Astrocyte (in vitro differentiated cells and primary cell): ENCODE data around the gene SLC6A19.

ENCODE experiments used
- EZH2 ChIP-seq: IDR thresholded peaks from 2 replicates; pipeline ENCODE4 v1.6.1; 2012; ENCODE audit warnings: mild to moderate bottlenecking, low read length, inconsistent platforms; ENCODE audit not compliant: insufficient read depth
- TF ChIP-seq, protein P1 (sequence below): IDR thresholded peaks from 2 replicates; pipeline ENCODE4 v1.5.1; 2011; ENCODE audit warnings: low read depth, mild to moderate bottlenecking, inconsistent platforms, low read length, moderate library complexity; ENCODE audit not compliant: insufficient read depth

GRCh38 chr5:1182360-1182632, 19.1 kb upstream of the SLC6A19 start:
- TF ChIP-seq, protein P1, sequence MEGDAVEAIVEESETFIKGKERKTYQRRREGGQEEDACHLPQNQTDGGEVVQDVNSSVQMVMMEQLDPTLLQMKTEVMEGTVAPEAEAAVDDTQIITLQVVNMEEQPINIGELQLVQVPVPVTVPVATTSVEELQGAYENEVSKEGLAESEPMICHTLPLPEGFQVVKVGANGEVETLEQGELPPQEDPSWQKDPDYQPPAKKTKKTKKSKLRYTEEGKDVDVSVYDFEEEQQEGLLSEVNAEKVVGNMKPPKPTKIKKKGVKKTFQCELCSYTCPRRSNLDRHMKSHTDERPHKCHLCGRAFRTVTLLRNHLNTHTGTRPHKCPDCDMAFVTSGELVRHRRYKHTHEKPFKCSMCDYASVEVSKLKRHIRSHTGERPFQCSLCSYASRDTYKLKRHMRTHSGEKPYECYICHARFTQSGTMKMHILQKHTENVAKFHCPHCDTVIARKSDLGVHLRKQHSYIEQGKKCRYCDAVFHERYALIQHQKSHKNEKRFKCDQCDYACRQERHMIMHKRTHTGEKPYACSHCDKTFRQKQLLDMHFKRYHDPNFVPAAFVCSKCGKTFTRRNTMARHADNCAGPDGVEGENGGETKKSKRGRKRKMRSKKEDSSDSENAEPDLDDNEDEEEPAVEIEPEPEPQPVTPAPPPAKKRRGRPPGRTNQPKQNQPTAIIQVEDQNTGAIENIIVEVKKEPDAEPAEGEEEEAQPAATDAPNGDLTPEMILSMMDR = no peak
- TF ChIP-seq EZH2 = no peak
